H1 (cell line): Measurements from ENCODE around the gene TCF7L2. TPM values are rescaled to one million over a fixed set of nuclear protein-coding genes. Genes with fewer than 3 reads are reported as not detected.

Source experiments
- CTCF ChIA-PET: fragments of 300-600 bp; sonication (Branson Sonifier 250); formaldehyde crosslinking; loops from one replicate; lab custom pipeline; 2021; ENCODE audit not compliant: partially characterized antibody; lab: Charles Lee
- POLR2A ChIA-PET: fragments of 300-600 bp; sonication (Branson Sonifier 250); formaldehyde crosslinking; loops from one replicate; lab custom pipeline; 2021; ENCODE audit warnings: inconsistent platforms; ENCODE audit not compliant: partially characterized antibody; lab: Charles Lee
- DNase-seq, 2 experiments: peaks; one replicate each; pipeline versions ENCODE4 v3.0.0 to v3.0.0-alpha.2; 2010 to 2022; ENCODE audit warnings: low spot score in 2 of 2, low read depth in 1 of 2, mixed read lengths in 1 of 2
- FAIRE-seq: peaks from 2 replicates; lab custom pipeline; 2011; peaks lifted over from hg19 to GRCh38; lab: Jason Lieb, UNC
- H2AFZ ChIP-seq: 2 replicates; pipeline ENCODE4 v1.8.1; 2012; ENCODE audit warnings: low read length, inconsistent platforms
- H2AK5ac ChIP-seq: 2 replicates; pipeline ENCODE4 v1.6.1; 2013; ENCODE audit warnings: low read depth, low read length
- H2BK120ac ChIP-seq: replicated peaks from 2 replicates; pipeline ENCODE3; 2013; ENCODE audit warnings: low read depth, low read length, inconsistent platforms
- H2BK12ac ChIP-seq: 2 replicates; pipeline ENCODE4 v1.6.1; 2013; ENCODE audit warnings: low read depth, low read length
- H2BK15ac ChIP-seq: 2 replicates; pipeline ENCODE4 v1.6.1; 2013; ENCODE audit warnings: low read length
- H2BK20ac ChIP-seq: 2 replicates; pipeline ENCODE4 v1.6.1; 2013; ENCODE audit warnings: low read length
- H2BK5ac ChIP-seq: 2 replicates; pipeline ENCODE4 v1.6.1; 2013; ENCODE audit warnings: low read depth, low read length
- H3K14ac ChIP-seq: 2 replicates; pipeline ENCODE4 v1.6.1; 2013; ENCODE audit warnings: inconsistent platforms; ENCODE audit not compliant: insufficient read length
- H3K18ac ChIP-seq: 2 replicates; pipeline ENCODE4 v1.6.1; 2013; ENCODE audit warnings: low read length; ENCODE audit errors: extremely low read depth
- H3K23ac ChIP-seq: 2 replicates; pipeline ENCODE4 v1.6.1; 2013; ENCODE audit warnings: inconsistent platforms; ENCODE audit not compliant: insufficient read length
- H3K23me2 ChIP-seq: 2 replicates; pipeline ENCODE4 v1.6.1; 2013; ENCODE audit warnings: low read depth, low read length
- H3K27ac ChIP-seq: 2 replicates; pipeline ENCODE4 v1.6.1; 2011; ENCODE audit warnings: low read depth, low read length, inconsistent platforms
- H3K27me3 ChIP-seq, 4 experiments: replicated peaks in 1 of 4; 1 replicate in 1 of 4; 2 replicates in 3 of 4; pipeline versions ENCODE4 v1.6.1 to v1.8.1; 2011 to 2013; ENCODE audit warnings: low read length in 3 of 4, mild to moderate bottlenecking in 3 of 4, inconsistent platforms in 2 of 4, mixed read lengths in 2 of 4, moderate library complexity in 1 of 4; ENCODE audit not compliant: control insufficient read depth in 3 of 4, insufficient read depth in 3 of 4; ENCODE audit errors: extremely low read depth in 1 of 4
- H3K36me3 ChIP-seq, 4 experiments: 2 replicates each; pipeline versions ENCODE4 v1.6.1 to v1.8.1; 2011 to 2013; ENCODE audit warnings: mild to moderate bottlenecking in 4 of 4, low read length in 3 of 4, moderate library complexity in 2 of 4, control low read depth in 1 of 4, inconsistent platforms in 1 of 4; ENCODE audit not compliant: insufficient read depth in 4 of 4, control insufficient read depth in 2 of 4
- H3K4ac ChIP-seq: replicated peaks from 2 replicates; pipeline ENCODE3; 2013; ENCODE audit warnings: low read length, low read depth, mixed read lengths, inconsistent platforms; ENCODE audit not compliant: insufficient read length
- H3K4me1 ChIP-seq, 4 experiments: replicated peaks in 1 of 4; 1 replicate in 1 of 4; 2 replicates in 3 of 4; pipeline versions ENCODE4 v1.6.1 to v1.8.1; 2011 to 2013; ENCODE audit warnings: low read length in 3 of 4, inconsistent platforms in 2 of 4, mixed read lengths in 1 of 4; ENCODE audit not compliant: insufficient read depth in 4 of 4, control insufficient read depth in 3 of 4
- H3K4me2 ChIP-seq, 2 experiments: 2 replicates each; pipeline versions ENCODE4 v1.6.1 to v1.8.1; 2011 to 2013; ENCODE audit warnings: low read depth in 2 of 2, low read length in 2 of 2, control low read depth in 1 of 2, inconsistent platforms in 1 of 2, mild to moderate bottlenecking in 1 of 2; ENCODE audit not compliant: insufficient read depth in 1 of 2
- H3K4me3 ChIP-seq, 4 experiments: fragments of 200-600, 300-600 bp in 1 of 4; sonication (generic), shearing (Covaris generic), sonication (Bioruptor Twin) in 1 of 4; 2 replicates each; pipeline versions ENCODE4 v1.5.1 to v1.8.1; 2011 to 2016; ENCODE audit warnings: low read length in 4 of 4, low read depth in 3 of 4, control low read depth in 2 of 4, inconsistent platforms in 2 of 4, mild to moderate bottlenecking in 2 of 4, mixed read lengths in 1 of 4, moderate library complexity in 1 of 4; ENCODE audit not compliant: insufficient read depth in 2 of 4; ENCODE audit errors: extremely low read depth in 1 of 4
- H3K56ac ChIP-seq: replicated peaks from 2 replicates; pipeline ENCODE3; 2013; ENCODE audit warnings: low read depth, mild to moderate bottlenecking, mixed read lengths, low read length, inconsistent platforms; ENCODE audit not compliant: insufficient read length
- H3K79me1 ChIP-seq: 2 replicates; pipeline ENCODE4 v1.6.1; 2013; ENCODE audit warnings: low read depth, low read length, control low read depth
- H3K79me2 ChIP-seq, 2 experiments: 2 replicates each; pipeline versions ENCODE4 v1.6.1 to v1.8.1; 2012 to 2013; ENCODE audit warnings: low read length in 2 of 2, mild to moderate bottlenecking in 2 of 2, inconsistent platforms in 1 of 2; ENCODE audit not compliant: insufficient read depth in 2 of 2, control insufficient read depth in 1 of 2
- H3K9ac ChIP-seq, 4 experiments: replicated peaks in 1 of 4; 1 replicate in 1 of 4; 2 replicates in 3 of 4; pipeline versions ENCODE4 v1.6.1 to v1.8.1; 2011 to 2013; ENCODE audit warnings: low read depth in 3 of 4, low read length in 3 of 4, control low read depth in 2 of 4, mild to moderate bottlenecking in 2 of 4, moderate library complexity in 2 of 4, inconsistent platforms in 1 of 4; ENCODE audit errors: extremely low read depth in 1 of 4
- H3K9me3 ChIP-seq, 2 experiments: 2 replicates each; pipeline versions ENCODE4 v1.6.1 to v1.8.1; 2012 to 2013; ENCODE audit warnings: mild to moderate bottlenecking in 2 of 2, moderate library complexity in 2 of 2, control low read depth in 1 of 2, inconsistent platforms in 1 of 2, low read depth in 1 of 2, low read length in 1 of 2, mixed read lengths in 1 of 2; ENCODE audit not compliant: insufficient read depth in 2 of 2
- H4K20me1 ChIP-seq, 2 experiments: replicated peaks in 1 of 2; 2 replicates each; pipeline versions ENCODE3 to v1.8.1; 2011 to 2013; ENCODE audit warnings: inconsistent platforms in 2 of 2, low read length in 2 of 2, mild to moderate bottlenecking in 1 of 2; ENCODE audit not compliant: insufficient read depth in 2 of 2, control insufficient read depth in 1 of 2
- H4K5ac ChIP-seq: 2 replicates; pipeline ENCODE4 v1.6.1; 2013; ENCODE audit warnings: low read length, low read depth, mixed read lengths, inconsistent platforms; ENCODE audit not compliant: insufficient read length
- H4K8ac ChIP-seq: 2 replicates; pipeline ENCODE4 v1.8.0; 2013; ENCODE audit warnings: mild to moderate bottlenecking, moderate library complexity, low read length, inconsistent platforms; ENCODE audit not compliant: insufficient read depth; ENCODE audit errors: extremely low read depth
- H4K91ac ChIP-seq: replicated peaks from 2 replicates; pipeline ENCODE3; 2013; ENCODE audit warnings: low read length, mixed read lengths, inconsistent platforms; ENCODE audit not compliant: insufficient read length
- ASH2L ChIP-seq: fragments of 200-600, 300-600 bp; sonication (generic); IDR thresholded peaks from one replicate; pipeline ENCODE4 v1.7.1; 2017; ENCODE audit warnings: low read length
- CBX5 ChIP-seq: fragments of 300-800, 300-1000 bp; sonication (generic); IDR thresholded peaks from 2 replicates; pipeline ENCODE4 v1.7.1; 2016; ENCODE audit warnings: antibody characterized with exemption, low read length, low read depth
- CEBPB ChIP-seq: IDR thresholded peaks from 2 replicates; pipeline ENCODE4 v1.6.1; 2012; ENCODE audit warnings: low read depth, low read length
- CHD2 ChIP-seq: IDR thresholded peaks from 2 replicates; pipeline ENCODE4 v1.6.1; 2012; ENCODE audit warnings: low read length, improper control_type of control experiment
- CREB1 ChIP-seq: IDR thresholded peaks from 2 replicates; pipeline ENCODE4 v1.6.1; 2012; ENCODE audit warnings: inconsistent platforms
- GTF2F1 ChIP-seq: IDR thresholded peaks from 2 replicates; pipeline ENCODE4 v1.6.1; 2012; ENCODE audit warnings: low read depth, low read length, improper control_type of control experiment, borderline replicate concordance
- HDAC2 ChIP-seq, 2 experiments: fragments of 300-600 bp in 1 of 2; sonication (generic) in 1 of 2; IDR thresholded peaks; 2 replicates each; pipeline ENCODE4 v1.6.1; 2011 to 2012; ENCODE audit warnings: low read depth in 2 of 2, low read length in 2 of 2, mild to moderate bottlenecking in 2 of 2, moderate library complexity in 2 of 2, borderline replicate concordance in 1 of 2, inconsistent platforms in 1 of 2
- SIN3A ChIP-seq, 2 experiments: IDR thresholded peaks in 1 of 2; conservative IDR thresholded peaks in 1 of 2; 2 replicates each; pipeline ENCODE4 v1.6.1; 2011 to 2012; ENCODE audit warnings: low read length in 2 of 2, improper control_type of control experiment in 1 of 2, low read depth in 1 of 2, mild to moderate bottlenecking in 1 of 2
- SP1 ChIP-seq: IDR thresholded peaks from 2 replicates; pipeline ENCODE4 v1.6.1; 2011; ENCODE audit warnings: low read depth, low read length
- TBP ChIP-seq: IDR thresholded peaks from 2 replicates; pipeline ENCODE4 v1.6.1; 2011; ENCODE audit warnings: low read depth, low read length, improper control_type of control experiment
- TCF12 ChIP-seq: IDR thresholded peaks from 2 replicates; pipeline ENCODE4 v1.6.1; 2011; ENCODE audit warnings: low read depth, mild to moderate bottlenecking, low read length
- WGBS, 2 experiments: shearing (Covaris generic) in 1 of 2; methylation state at CpG; one replicate each; pipeline versions ENCODE4 v1.1.6 to v1.1.7; 2013 to 2015; ENCODE audit warnings: low lambda C conversion rate in 2 of 2, mixed read lengths in 2 of 2, inconsistent platforms in 1 of 2, low coverage in 1 of 2, missing lambda C conversion rate in 1 of 2; ENCODE audit not compliant: insufficient replicate concordance in 2 of 2, insufficient coverage in 1 of 2, insufficient read length in 1 of 2; ENCODE audit errors: extremely low coverage in 1 of 2, missing lambda C conversion rate in 1 of 2; 5-methylcytosine and 5-hydroxymethylcytosine counted together
- polyA plus RNA-seq, 7 experiments: library from polyadenylated mRNA; depleted of rRNA in 3 of 7; stranded (reverse) in 5 of 7; unstranded in 2 of 7; fragments of >200 nt in 5 of 7; fragments of 200-250 nt in 2 of 7; gene quantifications; 1 replicate in 5 of 7; 2 replicates in 1 of 7; 4 replicates in 1 of 7; pipeline versions ENCODE4 v1.2.1 to v1.2.3, GENCODE V29; 2011 to 2013; ENCODE audit warnings: missing spikeins in 2 of 7, mixed read lengths in 2 of 7
- total RNA-seq: library from RNA; stranded (reverse); fragmentation: NEBNext Ultra II Directional; extraction: Animal tissue kit (Norgen Biotek cat#: 25700); gene quantifications from 2 replicates; pipeline ENCODE4 v1.2.1, GENCODE V29; 2021

Gene TCF7L2
- total and polyA plus RNA-seq, 2 of the 8 experiments (the other 6 are each of a cell fraction or from before 2014, with no cell fraction given) = 33.9 to 67.3 TPM

GRCh38 chr10:112954974-112955581 lies 5.0 kb downstream of the TCF7L2 start:
- Histone ChIP-seq H3K4me1 (peaks cover 18 to 31% (median 22%) of the 10 kb centered on the region in 4 experiments; a peak in 6 of 7 replicates), H3K4me3 (peak overlapping the region; percentile 81 to 94 (median 85); a peak in 7 of 8 replicates), H3K79me2 (peaks cover 23 to 88% of the 10 kb centered on the region in 2 experiments; a peak in 3 of 4 replicates), H4K20me1 (no peaks in the 10 kb centered on the region), H3K79me1 (0 out of 2 replicates have a peak, but pooled peaks cover 2% of the 10 kb centered on the region), H2AK5ac (no peak overlapping the region), H3K56ac (no peak overlapping the region), H3K4me2 (peak overlapping the region; percentile 75 to 78), H3K27ac (peak overlapping the region; percentile 39; the same call in 1 of the 2 replicates), H3K4ac (no peak overlapping the region), H3K9ac (no peak overlapping the region), H3K27me3 (no peaks in the 10 kb centered on the region), H3K23ac (no peak overlapping the region), H3K9me3 (no peaks in the 10 kb centered on the region), H4K5ac (peak overlapping the region; percentile 76), H3K36me3 (peaks cover 0 to 37% (median 0%) of the 10 kb centered on the region in 4 experiments; a peak in 1 of 8 replicates), H2AFZ (no peak overlapping the region), H3K23me2 (peaks cover 10% of the 10 kb centered on the region), H3K14ac (no peak overlapping the region), H3K18ac (peak overlapping the region; percentile 44; the same call in 1 of the 2 replicates), H2BK5ac (peak overlapping the region; percentile 85; the same call in 1 of the 2 replicates), H4K8ac (no peak overlapping the region), H2BK12ac (no peak overlapping the region), H2BK120ac (peak overlapping the region; percentile 74), H2BK15ac (no peak overlapping the region), H2BK20ac (no peak overlapping the region), H4K91ac (no peak overlapping the region)
- peak; percentile 45 for FAIRE-seq
- no peak for DNase-seq
- ChIA-PET POLR2A (interaction anchor here (0.6 to 1.7 kb wide), 7 partner anchors 9 to 284 kb away, joined by 3 to 5 read pairs (median 4); no protein-coding TSS in a partner anchor), CTCF (interaction anchor here (1.3 to 1.5 kb wide), 2 partner anchors 234 to 249 kb away, joined by 3 read pairs; no protein-coding TSS in a partner anchor)
- TF ChIP-seq TCF12 (no peak), TBP (no peak), CREB1 (no peak), CBX5 (no peak), CEBPB (no peak), CHD2 (no peak), SP1 (0 out of 2 replicates have a peak, but pooled peaks have one; percentile 32), ASH2L (no peak), GTF2F1 (no peak), HDAC2 (IDR thresholded peaks at IDR 0.05; ENCODE audit: borderline replicate concordance in 1 of 2, low read depth in 2 of 2, low read length in 2 of 2) (peak in 1 of 2 experiments; percentile 46; a peak in 1 of 4 replicates), SIN3A (conservative IDR thresholded peaks at IDR 0.05 in 1 of 2, IDR thresholded peaks at IDR 0.05 in 1 of 2; ENCODE audit: low read depth in 1 of 2, low read length in 2 of 2) (peak; percentile 43 to 66; a peak in 1 of 4 replicates)
- 3% methylated on average over 7 of the region's 7 CpGs; no CpG with 5 or more reads in 1 of the 2 experiments for WGBS, 2 experiments
